HepG2 (cell line): ENCODE results near the gene TMEM221. TPM values are rescaled to one million over a fixed set of nuclear protein-coding genes. Genes with fewer than 3 reads are reported as not detected.

Experiments
- E2F1 ChIP-seq: sonication (generic); formaldehyde crosslinking; IDR thresholded peaks from 2 replicates; pipeline ENCODE4 v1.5.0; 2020; ENCODE audit warnings: missing genetic modification reagents
- HIC2 ChIP-seq: sonication (generic); formaldehyde crosslinking; IDR thresholded peaks from 2 replicates; pipeline ENCODE4 v1.9.0; 2022; ENCODE audit warnings: low read depth, missing genetic modification reagents
- RAD21 ChIP-seq: fragments of 450-650 bp; formaldehyde crosslinking; IDR thresholded peaks from 2 replicates; pipeline ENCODE4 v1.5.0; 2020; ENCODE audit warnings: mild to moderate bottlenecking
- SP4 ChIP-seq: sonication (generic); formaldehyde crosslinking; IDR thresholded peaks from 2 replicates; pipeline ENCODE4 v1.8.1; 2023; ENCODE audit warnings: mild to moderate bottlenecking, missing genetic modification reagents
- SP5 ChIP-seq: IDR thresholded peaks from 2 replicates; pipeline ENCODE4 v1.6.1; 2016; ENCODE audit warnings: low read depth, borderline replicate concordance
- STAT5B ChIP-seq: sonication (generic); formaldehyde crosslinking; IDR thresholded peaks from 2 replicates; pipeline ENCODE4 v1.4.0; 2020; ENCODE audit warnings: missing genetic modification reagents
- TIGD3 ChIP-seq: sonication (generic); formaldehyde crosslinking; IDR thresholded peaks from 2 replicates; pipeline ENCODE4 v1.5.1; 2020; ENCODE audit warnings: mild to moderate bottlenecking, missing genetic modification reagents, borderline replicate concordance
- ZFAT ChIP-seq: sonication (generic); formaldehyde crosslinking; conservative IDR thresholded peaks from 2 replicates; pipeline ENCODE4 v1.8.1; 2023; ENCODE audit warnings: missing genetic modification reagents, inconsistent platforms
- ZNF317 ChIP-seq: sonication (generic); formaldehyde crosslinking; IDR thresholded peaks from 2 replicates; pipeline ENCODE4 v1.5.0; 2020; ENCODE audit warnings: mild to moderate bottlenecking, missing genetic modification reagents
- ZNF547 ChIP-seq: sonication (generic); formaldehyde crosslinking; IDR thresholded peaks from 2 replicates; pipeline ENCODE4 v1.5.1; 2020; ENCODE audit warnings: mild to moderate bottlenecking, missing genetic modification reagents
- ZNF567 ChIP-seq: sonication (generic); formaldehyde crosslinking; IDR thresholded peaks from 2 replicates; pipeline ENCODE4 v1.8.1; 2023; ENCODE audit warnings: mild to moderate bottlenecking, missing genetic modification reagents, borderline replicate concordance
- ZNF670 ChIP-seq: sonication (generic); formaldehyde crosslinking; IDR thresholded peaks from 2 replicates; pipeline ENCODE4 v1.8.0; 2022; ENCODE audit warnings: mild to moderate bottlenecking, missing genetic modification reagents, borderline replicate concordance
- polyA plus RNA-seq, 8 experiments: library from polyadenylated mRNA; depleted of rRNA in 3 of 8; stranded (reverse) in 7 of 8; unstranded in 1 of 8; fragments of >200 nt; fragmentation: Illumina TruSeq in 4 of 8; extraction: Trizol in 4 of 8; gene quantifications; 2 replicates each; pipeline versions ENCODE4 v1.2.1 to v1.2.3, GENCODE V29; 2011 to 2016; ENCODE audit warnings: low read depth in 4 of 8, missing spikeins in 1 of 8, mixed read lengths in 1 of 8; ENCODE audit not compliant: insufficient read depth in 1 of 8
- total RNA-seq, 5 experiments: library from RNA; depleted of rRNA; stranded (reverse); fragments of >200 nt; fragmentation: Illumina TruSeq; extraction: Trizol; gene quantifications; 2 replicates each; pipeline ENCODE4 v1.2.3, GENCODE V29; 2016; ENCODE audit warnings: low read depth in 1 of 5
- TF ChIP-seq, protein P1 (sequence below): sonication (generic); formaldehyde crosslinking; conservative IDR thresholded peaks from 2 replicates; pipeline ENCODE4 v1.4.0; 2020; ENCODE audit warnings: missing genetic modification reagents
- TF ChIP-seq, protein P2 (sequence below): sonication (generic); formaldehyde crosslinking; IDR thresholded peaks from 2 replicates; pipeline ENCODE4 v1.4.0; 2020; ENCODE audit warnings: mild to moderate bottlenecking, missing genetic modification reagents
- TF ChIP-seq, protein P3 (sequence below): sonication (generic); formaldehyde crosslinking; IDR thresholded peaks from 2 replicates; pipeline ENCODE4 v1.5.0; 2020; ENCODE audit warnings: missing genetic modification reagents
- TF ChIP-seq, protein P4 (sequence below): sonication (generic); formaldehyde crosslinking; IDR thresholded peaks from 2 replicates; pipeline ENCODE4 v1.5.0; 2020; ENCODE audit warnings: missing genetic modification reagents
- TF ChIP-seq, protein P5 (sequence below): IDR thresholded peaks from 2 replicates; pipeline ENCODE4 v1.6.1; 2012; ENCODE audit warnings: inconsistent platforms

TMEM221 gene
- total and polyA plus RNA-seq, 2 of the 13 experiments (the other 11 are each of a cell fraction or from before 2014, with no cell fraction given): 0.33 to 0.77 TPM

GRCh38 chr19:17390665-17391370 is 57.6 kb downstream of the TMEM221 start (continued):
- TF ChIP-seq, protein P1, sequence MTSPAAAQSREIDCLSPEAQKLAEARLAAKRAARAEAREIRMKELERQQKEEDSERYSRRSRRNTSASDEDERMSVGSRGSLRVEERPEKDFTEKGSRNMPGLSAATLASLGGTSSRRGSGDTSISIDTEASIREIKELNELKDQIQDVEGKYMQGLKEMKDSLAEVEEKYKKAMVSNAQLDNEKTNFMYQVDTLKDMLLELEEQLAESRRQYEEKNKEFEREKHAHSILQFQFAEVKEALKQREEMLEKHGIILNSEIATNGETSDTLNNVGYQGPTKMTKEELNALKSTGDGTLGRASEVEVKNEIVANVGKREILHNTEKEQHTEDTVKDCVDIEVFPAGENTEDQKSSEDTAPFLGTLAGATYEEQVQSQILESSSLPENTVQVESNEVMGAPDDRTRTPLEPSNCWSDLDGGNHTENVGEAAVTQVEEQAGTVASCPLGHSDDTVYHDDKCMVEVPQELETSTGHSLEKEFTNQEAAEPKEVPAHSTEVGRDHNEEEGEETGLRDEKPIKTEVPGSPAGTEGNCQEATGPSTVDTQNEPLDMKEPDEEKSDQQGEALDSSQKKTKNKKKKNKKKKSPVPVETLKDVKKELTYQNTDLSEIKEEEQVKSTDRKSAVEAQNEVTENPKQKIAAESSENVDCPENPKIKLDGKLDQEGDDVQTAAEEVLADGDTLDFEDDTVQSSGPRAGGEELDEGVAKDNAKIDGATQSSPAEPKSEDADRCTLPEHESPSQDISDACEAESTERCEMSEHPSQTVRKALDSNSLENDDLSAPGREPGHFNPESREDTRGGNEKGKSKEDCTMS (CRISPR knock-in tag): no peak
- TF ChIP-seq, protein P2, sequence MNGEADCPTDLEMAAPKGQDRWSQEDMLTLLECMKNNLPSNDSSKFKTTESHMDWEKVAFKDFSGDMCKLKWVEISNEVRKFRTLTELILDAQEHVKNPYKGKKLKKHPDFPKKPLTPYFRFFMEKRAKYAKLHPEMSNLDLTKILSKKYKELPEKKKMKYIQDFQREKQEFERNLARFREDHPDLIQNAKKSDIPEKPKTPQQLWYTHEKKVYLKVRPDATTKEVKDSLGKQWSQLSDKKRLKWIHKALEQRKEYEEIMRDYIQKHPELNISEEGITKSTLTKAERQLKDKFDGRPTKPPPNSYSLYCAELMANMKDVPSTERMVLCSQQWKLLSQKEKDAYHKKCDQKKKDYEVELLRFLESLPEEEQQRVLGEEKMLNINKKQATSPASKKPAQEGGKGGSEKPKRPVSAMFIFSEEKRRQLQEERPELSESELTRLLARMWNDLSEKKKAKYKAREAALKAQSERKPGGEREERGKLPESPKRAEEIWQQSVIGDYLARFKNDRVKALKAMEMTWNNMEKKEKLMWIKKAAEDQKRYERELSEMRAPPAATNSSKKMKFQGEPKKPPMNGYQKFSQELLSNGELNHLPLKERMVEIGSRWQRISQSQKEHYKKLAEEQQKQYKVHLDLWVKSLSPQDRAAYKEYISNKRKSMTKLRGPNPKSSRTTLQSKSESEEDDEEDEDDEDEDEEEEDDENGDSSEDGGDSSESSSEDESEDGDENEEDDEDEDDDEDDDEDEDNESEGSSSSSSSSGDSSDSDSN (CRISPR knock-in tag): peak; percentile 34; the same call in 1 of the 2 replicates
- TF ChIP-seq SP5 (CRISPR knock-in tag) (no peak), ZNF547 (CRISPR knock-in tag) (peak; percentile 67; the same call in 1 of the 2 replicates), SP4 (CRISPR knock-in tag) (peak; percentile 17; the same call in 1 of the 2 replicates), STAT5B (CRISPR knock-in tag) (no peak), RAD21 (CRISPR knock-in tag) (peak; percentile 87), HIC2 (CRISPR knock-in tag) (no peak), ZFAT (CRISPR knock-in tag) (no peak), ZNF567 (peak; percentile 23; the same call in 1 of the 2 replicates), ZNF670 (no peak), E2F1 (CRISPR knock-in tag) (no peak), TIGD3 (CRISPR knock-in tag) (no peak), ZNF317 (CRISPR knock-in tag) (no peak)
- TF ChIP-seq, protein P3, sequence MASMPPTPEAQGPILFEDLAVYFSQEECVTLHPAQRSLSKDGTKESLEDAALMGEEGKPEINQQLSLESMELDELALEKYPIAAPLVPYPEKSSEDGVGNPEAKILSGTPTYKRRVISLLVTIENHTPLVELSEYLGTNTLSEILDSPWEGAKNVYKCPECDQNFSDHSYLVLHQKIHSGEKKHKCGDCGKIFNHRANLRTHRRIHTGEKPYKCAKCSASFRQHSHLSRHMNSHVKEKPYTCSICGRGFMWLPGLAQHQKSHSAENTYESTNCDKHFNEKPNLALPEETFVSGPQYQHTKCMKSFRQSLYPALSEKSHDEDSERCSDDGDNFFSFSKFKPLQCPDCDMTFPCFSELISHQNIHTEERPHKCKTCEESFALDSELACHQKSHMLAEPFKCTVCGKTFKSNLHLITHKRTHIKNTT (CRISPR knock-in tag): no peak
- TF ChIP-seq, protein P4, sequence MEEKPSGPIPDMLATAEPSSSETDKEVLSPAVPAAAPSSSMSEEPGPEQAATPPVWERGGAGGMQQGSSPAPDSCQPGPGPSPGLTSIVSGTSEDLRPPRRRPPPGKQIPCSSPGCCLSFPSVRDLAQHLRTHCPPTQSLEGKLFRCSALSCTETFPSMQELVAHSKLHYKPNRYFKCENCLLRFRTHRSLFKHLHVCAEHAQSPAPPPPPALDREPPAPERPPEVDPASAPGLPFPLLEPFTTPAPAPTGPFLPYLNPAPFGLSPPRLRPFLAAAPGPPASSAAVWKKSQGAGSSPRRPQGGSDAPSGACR: no peak
- TF ChIP-seq, protein P5, sequence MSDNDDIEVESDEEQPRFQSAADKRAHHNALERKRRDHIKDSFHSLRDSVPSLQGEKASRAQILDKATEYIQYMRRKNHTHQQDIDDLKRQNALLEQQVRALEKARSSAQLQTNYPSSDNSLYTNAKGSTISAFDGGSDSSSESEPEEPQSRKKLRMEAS: peak; percentile 67
